Activated T-helper 2 cell treated with anti-CD3 and anti-CD28 coated beads, Interferon-gamma antibody, Interleukin-2, Interleukin-4, amounts not matched to agents 10 μg/mL and 5 μg/mL and 100 μg/mL, durations not matched to agents 14 hours and 24 hours and 36 hours (primary cell): Measurements from ENCODE around the gene PSMB11. TPM values are rescaled to one million over a fixed set of nuclear protein-coding genes. Genes with fewer than 3 reads are reported as not detected.

ENCODE experiments used
- DNase-seq: peaks from one replicate; pipeline ENCODE4 v3.0.0; 2021; ENCODE audit warnings: low spot score
- H3K27ac Mint-ChIP-seq: one replicate; pipeline ENCODE4 v1.8.0; 2021; ENCODE audit warnings: mixed read lengths
- H3K27me3 Mint-ChIP-seq: one replicate; pipeline ENCODE4 v1.8.0; 2021; ENCODE audit warnings: low read depth, mixed read lengths
- H3K36me3 Mint-ChIP-seq: one replicate; pipeline ENCODE4 v1.8.0; 2021; ENCODE audit warnings: low read depth, mixed read lengths
- H3K4me1 Mint-ChIP-seq: one replicate; pipeline ENCODE4 v1.8.0; 2021; ENCODE audit warnings: low read depth, mixed read lengths
- H3K4me3 Mint-ChIP-seq: one replicate; pipeline ENCODE4 v1.8.0; 2021; ENCODE audit warnings: low read depth, mild to moderate bottlenecking, moderate library complexity, mixed read lengths
- H3K9me3 Mint-ChIP-seq: one replicate; pipeline ENCODE4 v1.8.0; 2021; ENCODE audit warnings: mixed read lengths
- intact Hi-C: fragments of 100-400 bp; cut with micrococcal nuclease; formaldehyde crosslinking; loops from one replicate; pipeline ENCODE4 v1.15.1; 2023
- total RNA-seq: library from RNA; stranded (reverse); gene quantifications from 2 replicates; pipeline ENCODE4 v1.2.3, GENCODE V29; 2022

The PSMB11 gene
- total RNA-seq, 1 donor from 2014 or later: not detected

- Mint-ChIP-seq H3K4me1 (peaks cover 26% of the 10 kb centered on the region), H3K36me3 (peaks cover 75% of the 10 kb centered on the region), H3K27me3 (no peaks in the 10 kb centered on the region), H3K27ac (peak overlapping the region; percentile 88), H3K4me3 (peak overlapping the region; percentile 90), H3K9me3 (no peaks in the 10 kb centered on the region)
- no peak for DNase-seq
- intact Hi-C loops: no loop called here
These were observed 30.0 kb downstream of the PSMB11 start for GRCh38 chr14:23071921-23072539.

GRCh38 chr14:23074906-23075305 is 32.9 kb downstream of the PSMB11 start:
- no peak for DNase-seq
- no peak overlapping the region for H3K27ac Mint-ChIP-seq
- peaks cover 79% of the 10 kb centered on the region for H3K36me3 Mint-ChIP-seq

GRCh38 chr14:23076785-23077408 is 34.9 kb downstream of the PSMB11 start:
- H3K4me1 Mint-ChIP-seq: peaks cover 8% of the 10 kb centered on the region
- DNase-seq: no peak
- H3K9me3 Mint-ChIP-seq: no peaks in the 10 kb centered on the region
- H3K27ac Mint-ChIP-seq: no peak overlapping the region
- H3K27me3 Mint-ChIP-seq: no peaks in the 10 kb centered on the region
- peaks cover 83% of the 10 kb centered on the region for H3K36me3 Mint-ChIP-seq
- intact Hi-C loops: no loop called here
- H3K4me3 Mint-ChIP-seq: no peak overlapping the region

More at GRCh38 chr14:23074906-23075305, 32.9 kb downstream of the PSMB11 start:
- intact Hi-C loops: no loop called here
- no peak overlapping the region for H3K4me3 Mint-ChIP-seq
- no peaks in the 10 kb centered on the region for H3K27me3 Mint-ChIP-seq
- H3K4me1 Mint-ChIP-seq: peaks cover 19% of the 10 kb centered on the region
- no peaks in the 10 kb centered on the region for H3K9me3 Mint-ChIP-seq

GRCh38 chr14:23077962-23078361 is 36.0 kb downstream of the PSMB11 start:
- no peak overlapping the region for H3K4me3 Mint-ChIP-seq
- no peaks in the 10 kb centered on the region for H3K27me3 Mint-ChIP-seq
- H3K9me3 Mint-ChIP-seq: no peaks in the 10 kb centered on the region
- intact Hi-C loops: no loop called here
- no peak for DNase-seq
- peaks cover 3% of the 10 kb centered on the region for H3K4me1 Mint-ChIP-seq
- peaks cover 74% of the 10 kb centered on the region for H3K36me3 Mint-ChIP-seq
- H3K27ac Mint-ChIP-seq: no peak overlapping the region

- intact Hi-C loops: no loop called here
- Mint-ChIP-seq H3K36me3 (peaks cover 72% of the 10 kb centered on the region), H3K27ac (no peak overlapping the region), H3K27me3 (no peaks in the 10 kb centered on the region), H3K4me3 (no peak overlapping the region), H3K9me3 (no peaks in the 10 kb centered on the region), H3K4me1 (peaks cover 3% of the 10 kb centered on the region)
- DNase-seq: no peak
These were observed 36.7 kb downstream of the PSMB11 start for GRCh38 chr14:23078692-23079116.

GRCh38 chr14:23079716-23080115 is 37.7 kb downstream of the PSMB11 start:
- Mint-ChIP-seq H3K4me3 (no peak overlapping the region), H3K9me3 (no peaks in the 10 kb centered on the region), H3K27me3 (no peaks in the 10 kb centered on the region), H3K27ac (no peak overlapping the region), H3K36me3 (peaks cover 70% of the 10 kb centered on the region), H3K4me1 (peaks cover 5% of the 10 kb centered on the region)
- no peak for DNase-seq
- intact Hi-C loops: no loop called here

GRCh38 chr14:23080474-23080873 is 38.5 kb downstream of the PSMB11 start:
- Mint-ChIP-seq H3K36me3 (peaks cover 71% of the 10 kb centered on the region), H3K27me3 (no peaks in the 10 kb centered on the region), H3K27ac (peak overlapping the region; percentile 20), H3K4me1 (peaks cover 9% of the 10 kb centered on the region), H3K9me3 (no peaks in the 10 kb centered on the region), H3K4me3 (no peak overlapping the region)
- DNase-seq: no peak
- intact Hi-C loops: no loop called here

GRCh38 chr14:23085458-23085857 is 43.4 kb downstream of the PSMB11 start:
- no peak overlapping the region for H3K4me3 Mint-ChIP-seq
- peaks cover 28% of the 10 kb centered on the region for H3K4me1 Mint-ChIP-seq
- H3K9me3 Mint-ChIP-seq: no peaks in the 10 kb centered on the region
- H3K27me3 Mint-ChIP-seq: no peaks in the 10 kb centered on the region
- peak overlapping the region; percentile 86 for H3K27ac Mint-ChIP-seq
- intact Hi-C loops: no loop called here
- no peak for DNase-seq
- H3K36me3 Mint-ChIP-seq: peaks cover 74% of the 10 kb centered on the region

GRCh38 chr14:23086565-23086964 is 44.6 kb downstream of the PSMB11 start:
- peaks cover 68% of the 10 kb centered on the region for H3K36me3 Mint-ChIP-seq
- no peak for DNase-seq
- H3K9me3 Mint-ChIP-seq: no peaks in the 10 kb centered on the region
- intact Hi-C loops: no loop called here
- no peaks in the 10 kb centered on the region for H3K27me3 Mint-ChIP-seq
- no peak overlapping the region for H3K4me3 Mint-ChIP-seq
- peaks cover 30% of the 10 kb centered on the region for H3K4me1 Mint-ChIP-seq
- no peak overlapping the region for H3K27ac Mint-ChIP-seq

GRCh38 chr14:23089498-23090253 is 47.7 kb downstream of the PSMB11 start:
- no peak for DNase-seq
- Mint-ChIP-seq H3K4me3 (no peak overlapping the region), H3K27ac (no peak overlapping the region), H3K27me3 (no peaks in the 10 kb centered on the region), H3K9me3 (no peaks in the 10 kb centered on the region), H3K36me3 (peaks cover 79% of the 10 kb centered on the region), H3K4me1 (peaks cover 43% of the 10 kb centered on the region)
- intact Hi-C loops: no loop called here

- no peaks in the 10 kb centered on the region for H3K27me3 Mint-ChIP-seq
- H3K27ac Mint-ChIP-seq: no peak overlapping the region
- peaks cover 74% of the 10 kb centered on the region for H3K36me3 Mint-ChIP-seq
- no peaks in the 10 kb centered on the region for H3K9me3 Mint-ChIP-seq
- no peak for DNase-seq
- H3K4me1 Mint-ChIP-seq: peaks cover 41% of the 10 kb centered on the region
- H3K4me3 Mint-ChIP-seq: no peak overlapping the region
- intact Hi-C loops: no loop called here
These were observed 48.2 kb downstream of the PSMB11 start for GRCh38 chr14:23090254-23090636.

GRCh38 chr14:23091294-23092225 is 49.5 kb downstream of the PSMB11 start:
- no peak for DNase-seq

More at GRCh38 chr14:23091294-23092225, 49.5 kb downstream of the PSMB11 start:
- intact Hi-C loops: no loop called here
- Mint-ChIP-seq H3K36me3 (peaks cover 61% of the 10 kb centered on the region), H3K27me3 (no peaks in the 10 kb centered on the region), H3K9me3 (no peaks in the 10 kb centered on the region), H3K27ac (no peak overlapping the region), H3K4me1 (peaks cover 31% of the 10 kb centered on the region), H3K4me3 (no peak overlapping the region)
